ENCODE results near the gene MYMX. TPM values are rescaled to one million over a fixed set of nuclear protein-coding genes. Genes with fewer than 3 reads are reported as not detected.
A peak's percentile ranks its signal among the peaks of the same experiment; 100 is the strongest.

The MYMX gene
- total RNA-seq, 1 donor: not detected

DNA sequence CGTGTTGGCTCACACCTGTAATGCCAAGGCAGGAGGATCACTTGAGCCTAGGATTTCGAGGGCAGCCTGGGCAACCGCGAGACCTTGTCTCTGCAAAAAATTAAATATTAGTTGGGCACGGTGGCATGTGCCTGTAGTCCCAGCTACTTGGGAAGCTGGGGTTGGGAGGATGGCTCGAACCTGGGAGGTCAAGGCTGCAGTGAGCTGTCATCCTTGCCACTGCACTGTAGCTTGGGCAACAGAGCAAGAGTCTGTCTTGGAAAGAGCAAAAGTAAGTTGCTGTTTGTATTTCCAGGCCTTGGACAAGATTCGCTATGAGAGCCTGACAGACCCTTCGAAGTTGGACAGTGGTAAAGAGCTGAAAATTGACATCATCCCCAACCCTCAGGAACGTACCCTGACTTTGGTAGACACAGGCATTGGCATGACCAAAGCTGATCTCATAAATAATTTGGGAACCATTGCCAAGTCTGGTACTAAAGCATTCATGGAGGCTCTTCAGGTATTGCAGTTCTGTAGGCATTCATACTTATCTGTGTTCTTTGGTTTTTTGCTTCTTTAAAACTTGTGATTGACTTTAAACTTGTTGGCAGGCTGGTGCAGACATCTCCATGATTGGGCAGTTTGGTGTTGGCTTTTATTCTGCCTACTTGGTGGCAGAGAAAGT is 32.5 kb downstream of the MYMX start:
- H3K4me3 ChIP-seq (ENCODE audit: low read depth, low read length): peak overlapping the region; percentile 100
- no peak for DNase-seq (ENCODE audit: low read depth)
- TF ChIP-seq, protein P1, sequence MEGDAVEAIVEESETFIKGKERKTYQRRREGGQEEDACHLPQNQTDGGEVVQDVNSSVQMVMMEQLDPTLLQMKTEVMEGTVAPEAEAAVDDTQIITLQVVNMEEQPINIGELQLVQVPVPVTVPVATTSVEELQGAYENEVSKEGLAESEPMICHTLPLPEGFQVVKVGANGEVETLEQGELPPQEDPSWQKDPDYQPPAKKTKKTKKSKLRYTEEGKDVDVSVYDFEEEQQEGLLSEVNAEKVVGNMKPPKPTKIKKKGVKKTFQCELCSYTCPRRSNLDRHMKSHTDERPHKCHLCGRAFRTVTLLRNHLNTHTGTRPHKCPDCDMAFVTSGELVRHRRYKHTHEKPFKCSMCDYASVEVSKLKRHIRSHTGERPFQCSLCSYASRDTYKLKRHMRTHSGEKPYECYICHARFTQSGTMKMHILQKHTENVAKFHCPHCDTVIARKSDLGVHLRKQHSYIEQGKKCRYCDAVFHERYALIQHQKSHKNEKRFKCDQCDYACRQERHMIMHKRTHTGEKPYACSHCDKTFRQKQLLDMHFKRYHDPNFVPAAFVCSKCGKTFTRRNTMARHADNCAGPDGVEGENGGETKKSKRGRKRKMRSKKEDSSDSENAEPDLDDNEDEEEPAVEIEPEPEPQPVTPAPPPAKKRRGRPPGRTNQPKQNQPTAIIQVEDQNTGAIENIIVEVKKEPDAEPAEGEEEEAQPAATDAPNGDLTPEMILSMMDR (IDR thresholded peaks at IDR 0.05; ENCODE audit: insufficient read depth, low read depth, low read length): no peak

DNA sequence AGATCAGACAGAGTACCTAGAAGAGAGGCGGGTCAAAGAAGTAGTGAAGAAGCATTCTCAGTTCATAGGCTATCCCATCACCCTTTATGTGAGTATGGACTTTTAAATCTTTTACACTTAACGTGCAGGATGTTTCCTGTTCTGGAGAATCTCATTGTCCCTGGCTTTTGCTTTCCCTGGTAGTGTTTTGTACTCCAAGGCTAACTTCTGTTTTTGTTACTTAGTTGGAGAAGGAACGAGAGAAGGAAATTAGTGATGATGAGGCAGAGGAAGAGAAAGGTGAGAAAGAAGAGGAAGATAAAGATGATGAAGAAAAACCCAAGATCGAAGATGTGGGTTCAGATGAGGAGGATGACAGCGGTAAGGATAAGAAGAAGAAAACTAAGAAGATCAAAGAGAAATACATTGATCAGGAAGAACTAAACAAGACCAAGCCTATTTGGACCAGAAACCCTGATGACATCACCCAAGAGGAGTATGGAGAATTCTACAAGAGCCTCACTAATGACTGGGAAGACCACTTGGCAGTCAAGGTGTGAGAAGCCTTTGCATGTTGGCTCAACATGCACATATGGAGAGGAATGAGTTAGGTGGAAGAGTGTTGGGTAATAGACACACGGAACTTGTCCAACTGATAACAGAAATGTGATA is 33.5 kb downstream of the MYMX start:
- DNase-seq (ENCODE audit: low read depth): no peak
- H3K4me3 ChIP-seq (ENCODE audit: low read depth, low read length): no peak overlapping the region
- TF ChIP-seq, protein P1 (IDR thresholded peaks at IDR 0.05; ENCODE audit: insufficient read depth, low read depth, low read length): no peak

GRCh38 chr6:44250718-44251123 is 34.0 kb downstream of the MYMX start:
- no peak for DNase-seq (ENCODE audit: low read depth)
- no peak overlapping the region for H3K4me3 ChIP-seq (ENCODE audit: low read depth, low read length)
- TF ChIP-seq, protein P1 (IDR thresholded peaks at IDR 0.05; ENCODE audit: insufficient read depth, low read depth, low read length): no peak

DNA sequence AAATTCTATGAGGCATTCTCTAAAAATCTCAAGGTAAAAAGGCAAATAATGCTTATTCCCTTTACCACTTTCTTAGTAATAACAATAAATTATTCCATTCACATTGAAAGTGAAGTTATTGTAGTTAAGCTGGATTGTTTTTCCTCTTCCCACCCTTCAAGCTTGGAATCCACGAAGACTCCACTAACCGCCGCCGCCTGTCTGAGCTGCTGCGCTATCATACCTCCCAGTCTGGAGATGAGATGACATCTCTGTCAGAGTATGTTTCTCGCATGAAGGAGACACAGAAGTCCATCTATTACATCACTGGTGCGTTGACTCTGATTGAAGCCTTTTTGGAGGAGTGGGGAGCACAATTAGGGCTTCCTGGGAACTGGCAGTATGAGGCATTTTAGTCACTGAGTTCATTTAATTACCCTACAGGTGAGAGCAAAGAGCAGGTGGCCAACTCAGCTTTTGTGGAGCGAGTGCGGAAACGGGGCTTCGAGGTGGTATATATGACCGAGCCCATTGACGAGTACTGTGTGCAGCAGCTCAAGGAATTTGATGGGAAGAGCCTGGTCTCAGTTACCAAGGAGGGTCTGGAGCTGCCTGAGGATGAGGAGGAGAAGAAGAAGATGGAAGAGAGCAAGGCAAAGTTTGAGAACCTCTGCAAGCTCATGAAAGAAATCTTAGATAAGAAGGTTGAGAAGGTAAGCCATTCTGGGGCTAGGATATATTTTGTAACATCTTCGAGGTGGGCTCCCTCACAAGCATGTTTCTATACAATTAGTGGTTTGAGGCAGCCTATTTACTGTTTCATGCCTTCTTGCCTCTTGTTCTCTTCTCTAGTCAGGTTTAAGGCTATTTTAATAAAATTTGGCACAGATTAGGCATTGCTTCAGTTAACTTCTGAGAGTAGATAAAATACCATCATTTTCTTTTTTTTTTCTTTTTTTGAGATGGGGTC is 35.1 kb downstream of the MYMX start:
- no peak for DNase-seq (ENCODE audit: low read depth)
- TF ChIP-seq, protein P1 (IDR thresholded peaks at IDR 0.05; ENCODE audit: insufficient read depth, low read depth, low read length): no peak
- no peak overlapping the region for H3K4me3 ChIP-seq (ENCODE audit: low read depth, low read length)

GRCh38 chr6:44253307-44254101 is 36.8 kb downstream of the MYMX start:
- peak; percentile 32 for DNase-seq (ENCODE audit: low read depth)
- H3K4me3 ChIP-seq (ENCODE audit: low read depth, low read length): no peak overlapping the region
- TF ChIP-seq, protein P1 (IDR thresholded peaks at IDR 0.05; ENCODE audit: insufficient read depth, low read depth, low read length): peak; percentile 62

All from fibroblast of villous mesenchyme (primary cell).